Muscle of arm (tissue), 14 donors: ENCODE measurements around the gene MXRA8. TPM values are rescaled to one million over a fixed set of nuclear protein-coding genes. Genes with fewer than 3 reads are reported as not detected.
A peak's percentile ranks its signal among the peaks of the same experiment; 100 is the strongest.
"Not testable (repeated sequence)": the region's sequence is repeated elsewhere in the genome, so short reads cannot be mapped to it uniquely, and the experiment has no call there.

Experiments used
- DNase-seq: peaks from one replicate; pipeline ENCODE4 v3.0.0-alpha.2; 2013
- long read RNA-seq, 11 donors: transcript quantifications; one replicate each; lab custom pipeline, GENCODE V29; 2026
- polyA plus RNA-seq, 12 donors: library from polyadenylated mRNA; unstranded; fragments of 120-200 nt; gene quantifications; one replicate each; pipeline ENCODE4 v1.2.1, GENCODE V29; 2013; ENCODE audit not compliant: insufficient read length in 12 of 12

Gene MXRA8, protein sequence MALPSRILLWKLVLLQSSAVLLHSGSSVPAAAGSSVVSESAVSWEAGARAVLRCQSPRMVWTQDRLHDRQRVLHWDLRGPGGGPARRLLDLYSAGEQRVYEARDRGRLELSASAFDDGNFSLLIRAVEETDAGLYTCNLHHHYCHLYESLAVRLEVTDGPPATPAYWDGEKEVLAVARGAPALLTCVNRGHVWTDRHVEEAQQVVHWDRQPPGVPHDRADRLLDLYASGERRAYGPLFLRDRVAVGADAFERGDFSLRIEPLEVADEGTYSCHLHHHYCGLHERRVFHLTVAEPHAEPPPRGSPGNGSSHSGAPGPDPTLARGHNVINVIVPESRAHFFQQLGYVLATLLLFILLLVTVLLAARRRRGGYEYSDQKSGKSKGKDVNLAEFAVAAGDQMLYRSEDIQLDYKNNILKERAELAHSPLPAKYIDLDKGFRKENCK
- polyA plus RNA-seq = 100 to 1,000 TPM in 2 of 12 donors, 10 to 100 TPM in 9, not detected in 1; 48.9 to 192 (median 66.7) TPM
- long read RNA-seq, donor 1, transcript MXRA8-201 (10 exons, 2,273 nt) = major isoform, 17 of 32 reads
- long read RNA-seq, donor 1, partial matches to known transcripts = 5 of 32 reads
- long read RNA-seq, donor 1, other reads (novel, unspliced or antisense) = 5 of 32 reads
- long read RNA-seq, donor 2, transcript MXRA8-201 (10 exons, 2,273 nt) = major isoform, 7 of 7 reads
- long read RNA-seq, donor 2, partial matches to known transcripts = 0 of 7 reads
- long read RNA-seq, donor 2, other reads (novel, unspliced or antisense) = 0 of 7 reads
- long read RNA-seq, donor 3, partial matches to known transcripts = 0 of 4 reads
- long read RNA-seq, donor 3, other reads (novel, unspliced or antisense) = 0 of 4 reads
- long read RNA-seq, donor 4, partial matches to known transcripts = 0 of 2 reads
- long read RNA-seq, donor 4, other reads (novel, unspliced or antisense) = 0 of 2 reads
- long read RNA-seq, donor 5, transcript MXRA8-201 (10 exons, 2,273 nt) = major isoform, 24 of 35 reads
- long read RNA-seq, donor 5, partial matches to known transcripts = 5 of 35 reads
- long read RNA-seq, donor 5, other reads (novel, unspliced or antisense) = 5 of 35 reads
- long read RNA-seq, donor 6, partial matches to known transcripts = 0 of 3 reads
- long read RNA-seq, donor 6, other reads (novel, unspliced or antisense) = 0 of 3 reads
- long read RNA-seq, donor 7, partial matches to known transcripts = 0 of 1 reads
- long read RNA-seq, donor 7, other reads (novel, unspliced or antisense) = 0 of 1 reads
- long read RNA-seq, donor 8, transcript MXRA8-201 (10 exons, 2,273 nt) = major isoform, 18 of 21 reads
- long read RNA-seq, donor 8, partial matches to known transcripts = 0 of 21 reads
- long read RNA-seq, donor 8, other reads (novel, unspliced or antisense) = 0 of 21 reads
- long read RNA-seq, donor 9, transcript MXRA8-201 (10 exons, 2,273 nt) = major isoform, 6 of 8 reads
- long read RNA-seq, donor 9, partial matches to known transcripts = 0 of 8 reads
- long read RNA-seq, donor 9, other reads (novel, unspliced or antisense) = 0 of 8 reads
- long read RNA-seq, donor 10, transcript MXRA8-201 (10 exons, 2,273 nt) = major isoform, 5 of 6 reads
- long read RNA-seq, donor 10, partial matches to known transcripts = 0 of 6 reads
- long read RNA-seq, donor 10, other reads (novel, unspliced or antisense) = 0 of 6 reads
- long read RNA-seq, donor 11, transcript MXRA8-201 (10 exons, 2,273 nt) = major isoform, 12 of 13 reads
- long read RNA-seq, donor 11, partial matches to known transcripts = 0 of 13 reads
- long read RNA-seq, donor 11, other reads (novel, unspliced or antisense) = 0 of 13 reads

- peak; percentile 92 for DNase-seq
These were observed at the start of gene MXRA8 for GRCh38 chr1:1358433-1359271. Gene MXRA8 (minus strand): TSS chr1:1358555. CDS start chr1:1358504, 51 bp downstream.

GRCh38 chr1:1407636-1408318 lies 49.4 kb upstream of the MXRA8 start:
- DNase-seq = no peak

GRCh38 chr1:1406821-1407635 lies 48.7 kb upstream of the MXRA8 start, which contains the start of gene MRPL20:
Gene MRPL20 (minus strand): TSS chr1:1407293. CDS start chr1:1407217, 76 bp downstream.
- DNase-seq = peak; percentile 95

DNA sequence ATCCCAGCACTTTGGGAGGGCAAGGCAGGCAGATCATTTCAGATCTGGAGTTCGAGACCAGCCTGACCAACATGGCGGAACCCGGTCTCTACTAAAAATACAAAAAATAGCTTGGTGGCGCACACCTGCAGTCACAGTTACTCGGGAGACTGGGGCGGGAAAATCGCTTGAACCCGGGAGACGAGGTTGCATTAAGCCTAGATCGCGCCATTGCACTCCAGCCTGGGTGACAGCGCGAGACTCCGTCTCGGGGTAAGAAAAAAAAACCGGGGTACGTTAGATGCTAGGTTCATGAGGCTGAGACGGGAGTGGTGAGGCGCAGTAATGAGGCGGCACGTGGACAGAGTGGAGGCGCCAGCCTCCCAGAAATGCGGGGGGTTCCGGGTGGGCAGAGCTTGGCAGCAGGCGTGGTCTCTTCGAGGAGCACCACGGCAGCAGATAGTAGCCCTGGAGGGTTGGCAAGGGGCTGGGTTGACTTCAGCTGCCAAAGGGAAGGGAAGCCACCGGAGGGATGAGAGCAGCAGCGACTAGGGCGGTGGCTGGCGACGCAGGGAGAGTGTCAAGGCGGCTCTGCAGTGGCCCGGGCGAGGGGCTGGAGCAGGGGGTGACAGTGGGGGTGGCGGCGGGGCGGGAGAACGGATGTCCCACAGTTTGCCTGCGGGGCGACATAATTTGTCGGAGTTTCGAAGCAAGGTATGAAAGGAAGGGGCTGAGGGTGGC lies 47.9 kb upstream of the MXRA8 start:
- DNase-seq = no peak

- DNase-seq = no peak
These were observed 45.3 kb upstream of the MXRA8 start for GRCh38 chr1:1403653-1404052.

GRCh38 chr1:1402901-1403392 lies 44.6 kb upstream of the MXRA8 start:
- not testable (repeated sequence) for DNase-seq

- no peak for DNase-seq
These were observed 43.9 kb upstream of the MXRA8 start for GRCh38 chr1:1402072-1402900.

GRCh38 chr1:1401457-1402010 lies 43.2 kb upstream of the MXRA8 start:
- no peak for DNase-seq

DNA sequence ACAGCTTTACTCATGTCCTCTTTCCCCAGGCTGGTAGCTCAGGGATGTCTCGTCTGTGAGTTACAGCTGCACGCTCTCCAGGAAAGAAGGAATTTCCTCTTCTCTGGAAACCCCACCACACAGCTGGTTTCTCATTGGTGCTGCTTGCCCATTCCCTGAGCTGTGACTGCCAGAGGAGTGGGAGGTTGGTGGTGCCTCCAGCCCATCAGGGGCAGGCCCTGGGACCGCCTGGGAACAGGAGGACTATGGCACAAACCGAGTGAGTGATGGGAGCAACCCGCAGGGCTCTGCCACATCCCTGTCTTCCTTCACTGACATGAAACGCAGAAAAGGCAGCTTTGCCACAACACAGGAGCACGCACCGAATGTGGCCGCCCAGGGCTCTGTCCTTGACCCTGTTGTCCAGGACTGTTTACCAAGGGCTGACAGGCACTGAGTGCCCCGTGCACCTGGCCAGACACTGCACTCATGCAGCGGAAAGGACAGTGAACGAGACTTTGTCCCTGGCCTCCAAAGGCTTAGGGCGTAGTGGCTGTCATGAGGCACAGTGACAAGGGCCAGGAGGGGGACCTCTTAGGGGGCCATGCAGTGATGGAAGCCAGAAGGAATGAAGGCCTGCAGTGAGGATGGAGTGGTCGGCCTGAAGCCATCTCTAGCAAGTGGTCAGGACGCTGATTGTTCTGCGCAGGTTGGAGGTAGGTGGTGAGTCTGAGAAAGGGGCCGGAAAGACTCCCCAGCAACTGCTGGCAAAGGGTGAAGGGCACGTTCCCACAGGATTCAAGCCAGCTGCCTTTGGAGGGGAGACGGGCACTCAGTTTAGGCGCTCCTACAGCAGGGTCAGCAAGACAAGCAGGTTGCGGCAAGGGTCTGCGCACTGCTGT lies 42.5 kb upstream of the MXRA8 start:
- DNase-seq = no peak

- no peak for DNase-seq
These were observed 41.7 kb upstream of the MXRA8 start for GRCh38 chr1:1399872-1400575.

GRCh38 chr1:1399187-1399871 lies 41.0 kb upstream of the MXRA8 start, which contains the start of gene CCNL2:
Gene CCNL2 (minus strand): TSS chr1:1399335. CDS start chr1:1399306, 29 bp downstream.
- peak; percentile 98 for DNase-seq

DNA sequence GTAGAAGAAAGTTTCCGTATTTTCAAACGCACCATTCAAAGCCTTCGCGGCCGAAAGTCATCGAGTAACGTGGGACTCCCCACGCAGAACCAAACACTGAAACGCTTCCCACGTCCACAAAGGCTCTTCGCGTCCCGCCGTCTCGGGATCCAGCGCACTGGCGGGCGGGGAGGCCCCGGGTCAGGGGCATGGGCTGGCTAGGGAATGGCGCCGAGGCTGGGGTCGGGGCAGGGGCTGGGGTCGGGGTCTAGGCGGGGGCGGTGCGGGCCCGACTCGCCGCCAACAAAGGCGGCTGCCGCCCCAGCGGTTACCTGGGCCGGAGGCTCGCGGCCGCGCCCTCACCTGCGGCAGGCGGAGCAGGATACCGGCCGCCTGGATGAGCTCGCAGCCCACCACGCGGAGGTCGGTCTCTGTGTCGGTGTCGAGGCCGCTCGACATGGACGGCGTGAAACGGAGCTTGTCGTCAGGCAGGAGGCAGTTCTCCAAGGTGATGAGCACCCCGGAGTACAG lies 40.4 kb upstream of the MXRA8 start:
- no peak for DNase-seq
